Measurements from ENCODE around the gene NT5DC1. TPM values are rescaled to one million over a fixed set of nuclear protein-coding genes. Genes with fewer than 3 reads are reported as not detected.
A peak's percentile ranks its signal among the peaks of the same experiment; 100 is the strongest.

The NT5DC1 gene
- total and polyA plus RNA-seq, 3 donors from 2014 or later, result 10.7 to 28.2 (median 22.8) TPM

- Histone ChIP-seq H3K27me3 (no peaks in the 10 kb centered on the region), H3K36me3 (ENCODE audit: low read depth, missing control alignments) (no peaks in the 10 kb centered on the region), H3K4me1 (peaks cover 24% of the 10 kb centered on the region), H3K27ac (peak within 1 kb of the TSS; percentile 100), H3K4me3 (peak within 1 kb of the TSS; percentile 85 to 100), H3K9me3 (no peaks in the 10 kb centered on the region)
- intact Hi-C loops (cut with DNase I; ENCODE audit: low total_unique reads), result no loop called here
- 1% methylated on average over 31 to 70 of the region's 71 CpGs for WGBS, 2 donors
- no peak for TF ChIP-seq CTCF (IDR thresholded peaks at IDR 0.05)
- TF ChIP-seq POLR2A (IDR thresholded peaks at IDR 0.05), result peak; percentile 99
- peak; percentile 99 for DNase-seq
These were observed 178.8 kb downstream of the NT5DC1 start, which contains the start of gene TSPYL1 for GRCh38 chr6:116279232-116280160. Gene TSPYL1 (minus strand): TSS chr6:116279930. CDS start chr6:116279830, 100 bp downstream.

GRCh38 chr6:116280161-116280932 is 179.7 kb downstream of the NT5DC1 start:
- H3K36me3 ChIP-seq (ENCODE audit: low read depth, missing control alignments), result no peaks in the 10 kb centered on the region
- no peaks in the 10 kb centered on the region for H3K27me3 ChIP-seq
- DNase-seq, result no peak
- H3K4me1 ChIP-seq, result peaks cover 16% of the 10 kb centered on the region
- H3K9me3 ChIP-seq, result no peaks in the 10 kb centered on the region
- intact Hi-C loops (cut with DNase I; ENCODE audit: low total_unique reads), result no loop called here
- TF ChIP-seq CTCF (IDR thresholded peaks at IDR 0.05) (peak in 1 of 3 experiments; percentile 2), POLR2A (IDR thresholded peaks at IDR 0.05) (no peak)
- peak overlapping the region; percentile 100 for H3K27ac ChIP-seq
- 4 to 5% methylated on average over 8 of the region's 8 CpGs for WGBS, 2 donors
- peak overlapping the region; percentile 85 to 100 for H3K4me3 ChIP-seq

GRCh38 chr6:116280933-116281316 is 180.3 kb downstream of the NT5DC1 start:
- H3K36me3 ChIP-seq (ENCODE audit: low read depth, missing control alignments), result no peaks in the 10 kb centered on the region
- TF ChIP-seq POLR2A (IDR thresholded peaks at IDR 0.05), result no peak
- no peak for TF ChIP-seq CTCF (IDR thresholded peaks at IDR 0.05)
- H3K9me3 ChIP-seq, result no peaks in the 10 kb centered on the region
- no peaks in the 10 kb centered on the region for H3K27me3 ChIP-seq
- peak overlapping the region; percentile 56 to 100 for H3K27ac ChIP-seq
- H3K4me3 ChIP-seq, result peak overlapping the region in 1 of 2 donors; percentile 100
- peaks cover 12% of the 10 kb centered on the region for H3K4me1 ChIP-seq
- intact Hi-C loops (cut with DNase I; ENCODE audit: low total_unique reads), result no loop called here
- DNase-seq, result no peak
- WGBS, 2 donors, result 48 to 49% methylated on average over 5 of the region's 5 CpGs

- no peaks in the 10 kb centered on the region for H3K9me3 ChIP-seq
- intact Hi-C loops (cut with DNase I; ENCODE audit: low total_unique reads), result no loop called here
- no peaks in the 10 kb centered on the region for H3K36me3 ChIP-seq (ENCODE audit: low read depth, missing control alignments)
- no peak for DNase-seq
- WGBS, 2 donors, result 72 to 73% methylated on average over 2 of the region's 2 CpGs
- no peaks in the 10 kb centered on the region for H3K27me3 ChIP-seq
- peaks cover 3% of the 10 kb centered on the region for H3K4me1 ChIP-seq
- H3K4me3 ChIP-seq, result no peak overlapping the region
- no peak overlapping the region for H3K27ac ChIP-seq
- TF ChIP-seq CTCF (IDR thresholded peaks at IDR 0.05), result no peak
- no peak for TF ChIP-seq POLR2A (IDR thresholded peaks at IDR 0.05)
These were observed 182.0 kb downstream of the NT5DC1 start for GRCh38 chr6:116282698-116283097.
